ENCODE results near the gene KRT35. TPM values are rescaled to one million over a fixed set of nuclear protein-coding genes. Genes with fewer than 3 reads are reported as not detected.

Gene KRT35
- total and polyA plus RNA-seq, 10 of the 15 experiments (the other 5 are each of a cell fraction or from before 2014, with no cell fraction given) = not detected

- ChIA-PET POLR2A (no interaction called here), CTCF (no interaction called here), RAD21 (ENCODE audit: unreplicated experiment) (no interaction called here), SMC1A (ENCODE audit: uncharacterized antibody, unreplicated experiment) (no interaction called here)
- 18% methylated on average over 5 of the region's 5 CpGs for WGBS (ENCODE audit: insufficient coverage, insufficient replicate concordance, low lambda C conversion rate, missing lambda C conversion rate)
- H3K79me2 ChIP-seq (ENCODE audit: control insufficient read depth, insufficient read depth, low read length) = no peaks in the 10 kb centered on the region
- TF ChIP-seq PBX3 (IDR thresholded peaks at IDR 0.05; ENCODE audit: insufficient replicate concordance, low read depth, low read length) = no peak
- TF ChIP-seq ZSCAN29 (IDR thresholded peaks at IDR 0.05) = no peak
- TF ChIP-seq POU2F2 (IDR thresholded peaks at IDR 0.05; ENCODE audit: borderline replicate concordance, low read depth, low read length) = no peak
- TF ChIP-seq TCF7 (IDR thresholded peaks at IDR 0.05; ENCODE audit: borderline replicate concordance) = no peak
- TF ChIP-seq SREBF1 (IDR thresholded peaks at IDR 0.05; ENCODE audit: low read length) = no peak
- TF ChIP-seq YBX1 (IDR thresholded peaks at IDR 0.05) = no peak
- TF ChIP-seq NBN (IDR thresholded peaks at IDR 0.05) = no peak
- TF ChIP-seq IRF4 (IDR thresholded peaks at IDR 0.05; ENCODE audit: low read depth, low read length) = no peak
- TF ChIP-seq TCF3 (IDR thresholded peaks at IDR 0.05; ENCODE audit: borderline replicate concordance, insufficient read depth, low read depth, low read length) = no peak
- TF ChIP-seq JUND (IDR thresholded peaks at IDR 0.05; ENCODE audit: low read depth, low read length) = no peak
- in situ Hi-C loops (cut with MboI) (no loop called here), intact Hi-C loops (cut with micrococcal nuclease; ENCODE audit: unreplicated experiment) (no loop called here)
- no peak overlapping the region for H3K27ac ChIP-seq (ENCODE audit: control insufficient read depth, insufficient read depth)
- H4K20me1 ChIP-seq (ENCODE audit: control insufficient read depth, insufficient read depth) = no peaks in the 10 kb centered on the region
- no peak overlapping the region for H3K9ac ChIP-seq (ENCODE audit: control insufficient read depth, insufficient read depth, low read length)
- no peak overlapping the region for H3K4me2 ChIP-seq (ENCODE audit: control insufficient read depth, insufficient read depth)
- ATAC-seq = no peak
- DNase-seq (ENCODE audit: low read depth, low spot score) = no peak
- H3K36me3 ChIP-seq (ENCODE audit: control insufficient read depth in 2 of 2, insufficient read depth in 2 of 2, low read length in 1 of 2) = no peaks in the 10 kb centered on the region
- peaks cover 18 to 20% of the 10 kb centered on the region in 2 experiments for H3K27me3 ChIP-seq (replicated peaks in 1 of 2; ENCODE audit: control insufficient read depth in 2 of 2, insufficient read depth in 2 of 2, low read length in 1 of 2)
- no peaks in the 10 kb centered on the region; the same call in 2 of the 3 replicates for H3K9me3 ChIP-seq (replicated peaks; ENCODE audit: control insufficient read depth, insufficient read depth, low read length)
- no peak overlapping the region for H3K4me3 ChIP-seq
- no TSS peak for BruUV-seq (replicated peaks)
- H3K4me1 ChIP-seq (ENCODE audit: control insufficient read depth, insufficient read depth, low read length) = no peaks in the 10 kb centered on the region
- no peak for FAIRE-seq
- no peak overlapping the region for H2AFZ ChIP-seq (ENCODE audit: control insufficient read depth, low read depth, low read length)
Observed at GRCh38 chr17:41529491-41529915, 48.6 kb upstream of the KRT35 start.

Measured in GM12878 (cell line).